Measurements from ENCODE around the gene MRC1.

The MRC1 gene

GRCh38 chr10:17833656-17834055 is 24.5 kb downstream of the MRC1 start:
- H3K27me3 ChIP-seq (ENCODE audit: insufficient read depth, low read depth) = no peaks in the 10 kb centered on the region
- H3K27ac ChIP-seq = no peak overlapping the region
- no peak overlapping the region for H3K4me3 ChIP-seq (IDR thresholded peaks at IDR 0.05; ENCODE audit: insufficient read depth, low read depth, low read length)
- H2AFZ ChIP-seq (ENCODE audit: low read depth) = no peak overlapping the region
- H3K79me2 ChIP-seq (ENCODE audit: insufficient read depth, low read depth) = no peaks in the 10 kb centered on the region
- no peaks in the 10 kb centered on the region for H3K4me1 ChIP-seq (ENCODE audit: low read depth, poor library complexity, severe bottlenecking)
- no peak overlapping the region for H3K4me2 ChIP-seq
- H4K20me1 ChIP-seq (ENCODE audit: insufficient read depth) = no peaks in the 10 kb centered on the region
- H3K9ac ChIP-seq = no peak overlapping the region
- TF ChIP-seq CTCF (conservative IDR thresholded peaks at IDR 0.05; ENCODE audit: low read depth, low read length) = no peak
- no peaks in the 10 kb centered on the region for H3K36me3 ChIP-seq (ENCODE audit: insufficient read depth)

GRCh38 chr10:17835688-17836087 is 26.5 kb downstream of the MRC1 start:
- Histone ChIP-seq H3K79me2 (ENCODE audit: insufficient read depth, low read depth) (no peaks in the 10 kb centered on the region), H4K20me1 (ENCODE audit: insufficient read depth) (no peaks in the 10 kb centered on the region), H3K36me3 (ENCODE audit: insufficient read depth) (no peaks in the 10 kb centered on the region), H3K27ac (no peak overlapping the region), H3K27me3 (ENCODE audit: insufficient read depth, low read depth) (no peaks in the 10 kb centered on the region), H3K4me3 (IDR thresholded peaks at IDR 0.05; ENCODE audit: insufficient read depth, low read depth, low read length) (no peak overlapping the region), H3K4me1 (ENCODE audit: low read depth, poor library complexity, severe bottlenecking) (no peaks in the 10 kb centered on the region), H2AFZ (ENCODE audit: low read depth) (no peak overlapping the region), H3K4me2 (no peak overlapping the region), H3K9ac (no peak overlapping the region)
- TF ChIP-seq CTCF (conservative IDR thresholded peaks at IDR 0.05; ENCODE audit: low read depth, low read length) = no peak

DNA sequence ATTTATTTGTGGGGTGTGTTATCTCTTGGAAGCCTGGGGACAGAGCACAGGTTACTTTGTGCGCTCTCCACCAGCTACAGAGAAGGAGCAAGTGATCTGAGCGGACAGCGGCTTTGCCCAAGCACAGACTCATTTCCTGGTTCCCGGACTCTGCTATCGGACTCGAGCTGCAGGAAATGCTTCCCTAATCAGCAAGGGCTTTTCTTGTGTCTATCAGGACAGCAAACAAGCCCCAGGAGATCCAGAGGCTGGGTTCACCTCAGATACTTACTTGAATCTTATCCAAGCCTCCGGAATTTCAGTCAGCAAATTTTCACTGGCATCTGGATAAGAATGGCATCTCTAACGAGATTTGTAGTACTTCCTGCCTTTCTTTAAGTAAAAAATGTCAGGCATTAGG is 27.8 kb downstream of the MRC1 start:
- Histone ChIP-seq H3K4me3 (IDR thresholded peaks at IDR 0.05; ENCODE audit: insufficient read depth, low read depth, low read length) (no peak overlapping the region), H3K79me2 (ENCODE audit: insufficient read depth, low read depth) (no peaks in the 10 kb centered on the region), H3K4me1 (ENCODE audit: low read depth, poor library complexity, severe bottlenecking) (no peaks in the 10 kb centered on the region), H3K9ac (no peak overlapping the region), H4K20me1 (ENCODE audit: insufficient read depth) (no peaks in the 10 kb centered on the region), H3K36me3 (ENCODE audit: insufficient read depth) (no peaks in the 10 kb centered on the region), H3K27ac (no peak overlapping the region), H3K27me3 (ENCODE audit: insufficient read depth, low read depth) (no peaks in the 10 kb centered on the region), H2AFZ (ENCODE audit: low read depth) (no peak overlapping the region), H3K4me2 (no peak overlapping the region)
- TF ChIP-seq CTCF (conservative IDR thresholded peaks at IDR 0.05; ENCODE audit: low read depth, low read length) = no peak

DNA sequence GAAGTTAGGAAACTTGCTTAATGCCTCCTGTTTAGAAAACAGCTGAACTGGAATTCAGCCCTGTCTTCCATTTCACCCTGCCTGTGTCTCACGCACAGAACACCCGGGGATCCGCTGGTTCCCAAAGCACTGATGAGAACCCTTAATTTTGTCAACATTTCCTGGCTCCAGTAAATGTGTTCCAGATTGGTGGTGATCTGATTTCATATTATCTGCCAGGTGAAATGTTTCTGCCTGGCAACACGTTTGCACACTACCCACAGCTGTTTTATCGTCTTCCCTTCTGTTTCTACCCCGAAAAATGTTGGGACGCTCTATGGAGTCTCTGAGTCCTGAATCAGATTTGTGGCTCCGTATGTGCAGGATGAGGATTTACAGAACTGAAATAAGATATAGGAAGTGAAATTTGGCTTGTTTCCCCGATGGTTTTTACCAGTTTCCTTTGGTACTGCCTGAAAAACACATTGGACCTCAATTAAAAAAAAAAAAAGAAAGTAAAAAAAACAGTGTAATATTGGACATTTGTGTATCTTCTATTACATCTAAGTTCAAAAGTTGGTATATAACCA is 29.0 kb downstream of the MRC1 start:
- Histone ChIP-seq H3K4me2 (no peak overlapping the region), H3K27me3 (ENCODE audit: insufficient read depth, low read depth) (no peaks in the 10 kb centered on the region), H3K9ac (no peak overlapping the region), H3K4me3 (IDR thresholded peaks at IDR 0.05; ENCODE audit: insufficient read depth, low read depth, low read length) (no peak overlapping the region), H3K79me2 (ENCODE audit: insufficient read depth, low read depth) (no peaks in the 10 kb centered on the region), H4K20me1 (ENCODE audit: insufficient read depth) (no peaks in the 10 kb centered on the region), H3K27ac (no peak overlapping the region), H3K36me3 (ENCODE audit: insufficient read depth) (no peaks in the 10 kb centered on the region), H2AFZ (ENCODE audit: low read depth) (no peak overlapping the region), H3K4me1 (ENCODE audit: low read depth, poor library complexity, severe bottlenecking) (no peaks in the 10 kb centered on the region)
- no peak for TF ChIP-seq CTCF (conservative IDR thresholded peaks at IDR 0.05; ENCODE audit: low read depth, low read length)
